ENCODE results near the gene BCAS4. TPM values are rescaled to one million over a fixed set of nuclear protein-coding genes. Genes with fewer than 3 reads are reported as not detected.

Gene BCAS4
- total RNA-seq, 3 donors from 2014 or later = 6.6 to 22.2 (median 10.5) TPM

- no peaks in the 10 kb centered on the region for H3K9me3 ChIP-seq
- H3K4me1 ChIP-seq = peaks cover 0 to 5% of the 10 kb centered on the region in 2 donors
- peak overlapping the region in 1 of 2 donors; percentile 23 for H3K27ac ChIP-seq
- no peaks in the 10 kb centered on the region for H3K27me3 ChIP-seq
- intact Hi-C loops (cut with DNase I; ENCODE audit: low total_unique reads) = no loop called here
- H3K36me3 ChIP-seq = no peaks in the 10 kb centered on the region
- no peak for TF ChIP-seq CTCF (IDR thresholded peaks at IDR 0.05)
- TF ChIP-seq POLR2A (IDR thresholded peaks at IDR 0.05) = no peak
- TF ChIP-seq POLR2AphosphoS5 (IDR thresholded peaks at IDR 0.05) = no peak
- DNase-seq (ENCODE audit: low spot score in 2 of 2) = no peak
- no peak overlapping the region for H3K4me3 ChIP-seq
These were observed 116.2 kb downstream of the BCAS4 start for GRCh38 chr20:50911030-50911429.

- H3K4me3 ChIP-seq = no peak overlapping the region
- TF ChIP-seq POLR2A (IDR thresholded peaks at IDR 0.05) = no peak
- intact Hi-C loops (cut with DNase I; ENCODE audit: low total_unique reads) = no loop called here
These were observed 116.9 kb downstream of the BCAS4 start for GRCh38 chr20:50911716-50912115.

GRCh38 chr20:50913690-50914375, 119.0 kb downstream of the BCAS4 start:
- DNase-seq (ENCODE audit: low spot score in 2 of 2) = no peak
- intact Hi-C loops (cut with DNase I; ENCODE audit: low total_unique reads) = no loop called here
- no peaks in the 10 kb centered on the region for H3K9me3 ChIP-seq
- H3K27ac ChIP-seq = no peak overlapping the region
- peaks cover 0 to 5% of the 10 kb centered on the region in 2 donors for H3K4me1 ChIP-seq
- H3K27me3 ChIP-seq = no peaks in the 10 kb centered on the region
- H3K36me3 ChIP-seq = no peaks in the 10 kb centered on the region
- TF ChIP-seq CTCF (IDR thresholded peaks at IDR 0.05) (no peak), POLR2A (IDR thresholded peaks at IDR 0.05) (no peak), POLR2AphosphoS5 (IDR thresholded peaks at IDR 0.05) (no peak)
- no peak overlapping the region for H3K4me3 ChIP-seq

More at GRCh38 chr20:50911716-50912115, 116.9 kb downstream of the BCAS4 start:
- Histone ChIP-seq H3K9me3 (no peaks in the 10 kb centered on the region), H3K27ac (no peak overlapping the region), H3K4me1 (peaks cover 0 to 5% of the 10 kb centered on the region in 2 donors), H3K27me3 (no peaks in the 10 kb centered on the region), H3K36me3 (no peaks in the 10 kb centered on the region)
- no peak for DNase-seq (ENCODE audit: low spot score in 2 of 2)

GRCh38 chr20:50915424-50915823, 120.6 kb downstream of the BCAS4 start:
- TF ChIP-seq CTCF (IDR thresholded peaks at IDR 0.05) = no peak
- TF ChIP-seq POLR2A (IDR thresholded peaks at IDR 0.05) = no peak
- H3K4me1 ChIP-seq = peaks cover 0 to 5% of the 10 kb centered on the region in 2 donors
- intact Hi-C loops (cut with DNase I; ENCODE audit: low total_unique reads) = no loop called here
- H3K27ac ChIP-seq = no peak overlapping the region
- no peak for DNase-seq (ENCODE audit: low spot score in 2 of 2)
- H3K36me3 ChIP-seq = no peaks in the 10 kb centered on the region
- H3K9me3 ChIP-seq = no peaks in the 10 kb centered on the region
- no peak overlapping the region for H3K4me3 ChIP-seq
- no peaks in the 10 kb centered on the region for H3K27me3 ChIP-seq

GRCh38 chr20:50916257-50916656, 121.4 kb downstream of the BCAS4 start:
- intact Hi-C loops (cut with DNase I; ENCODE audit: low total_unique reads) = no loop called here
- Histone ChIP-seq H3K27ac (no peak overlapping the region), H3K9me3 (no peaks in the 10 kb centered on the region), H3K4me1 (peaks cover 0 to 5% of the 10 kb centered on the region in 2 donors), H3K36me3 (no peaks in the 10 kb centered on the region), H3K27me3 (no peaks in the 10 kb centered on the region), H3K4me3 (no peak overlapping the region)
- DNase-seq (ENCODE audit: low spot score in 2 of 2) = no peak
- no peak for TF ChIP-seq POLR2AphosphoS5 (IDR thresholded peaks at IDR 0.05)
- no peak for TF ChIP-seq CTCF (IDR thresholded peaks at IDR 0.05)
- no peak for TF ChIP-seq POLR2A (IDR thresholded peaks at IDR 0.05)

All from breast epithelium (tissue), 4 donors.